Stimulated activated CD8-positive, alpha-beta memory T cell treated with anti-CD3 and anti-CD28 coated beads, Interleukin-4, amount 100 ng/mL, for 4 hours (primary cell): Measurements from ENCODE around the gene RIT2.
"Not testable (repeated sequence)": the region's sequence is repeated elsewhere in the genome, so short reads cannot be mapped to it uniquely, and the experiment has no call there.

ENCODE experiments used
- DNase-seq, 2 donors: peaks; one replicate each; pipeline ENCODE4 v3.0.0-alpha.2; 2020; ENCODE audit warnings: low read depth in 2 of 2, low spot score in 1 of 2

RIT2 gene

GRCh38 chr18:42850174-42851083, 265.1 kb downstream of the RIT2 start:
- no peak for DNase-seq

GRCh38 chr18:42839408-42839807, 276.1 kb downstream of the RIT2 start:
- DNase-seq: no peak

- no peak for DNase-seq
Observed at GRCh38 chr18:42838546-42839145, 276.8 kb downstream of the RIT2 start.

DNA sequence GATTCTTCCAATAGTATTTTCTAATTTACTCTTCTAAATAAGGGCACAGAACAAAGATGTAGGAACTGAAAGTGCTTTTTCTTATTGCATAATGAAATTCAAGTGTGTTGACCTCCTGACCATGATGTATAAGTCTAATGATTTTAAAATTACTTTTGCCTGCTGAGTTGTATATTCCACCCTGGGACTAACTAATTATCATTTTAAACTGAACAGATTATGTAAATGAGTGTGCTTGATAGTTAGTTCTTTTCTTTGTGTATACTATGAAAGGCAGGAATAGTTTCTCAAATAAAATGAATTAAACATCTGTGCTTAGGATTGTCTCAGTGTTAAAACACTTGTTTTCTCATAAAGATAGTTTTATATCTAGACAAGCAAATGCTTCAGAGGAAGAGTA, 284.5 kb downstream of the RIT2 start:
- DNase-seq: no peak

DNA sequence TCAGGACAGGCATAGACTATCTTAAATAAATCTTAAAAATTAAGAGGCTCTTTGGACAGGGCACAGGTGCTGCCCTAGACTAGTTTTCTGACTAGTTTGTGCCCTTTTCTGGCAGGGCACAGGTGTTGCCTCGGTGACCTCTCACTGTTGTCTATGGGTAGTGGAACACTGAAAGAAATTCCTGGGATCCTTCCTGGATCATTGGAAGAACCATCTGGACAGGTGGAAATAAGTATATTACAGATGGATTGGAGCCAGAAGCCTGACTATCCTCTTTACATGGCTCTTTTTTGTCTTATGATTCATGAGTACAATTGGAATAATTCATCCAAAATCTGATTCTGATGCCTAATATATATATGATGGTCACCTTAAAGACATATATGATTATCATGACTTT, 286.6 kb downstream of the RIT2 start:
- no peak for DNase-seq

GRCh38 chr18:42824178-42824577, 291.3 kb downstream of the RIT2 start:
- DNase-seq: no peak

GRCh38 chr18:42822711-42823110, 292.8 kb downstream of the RIT2 start:
- DNase-seq: no peak

DNA sequence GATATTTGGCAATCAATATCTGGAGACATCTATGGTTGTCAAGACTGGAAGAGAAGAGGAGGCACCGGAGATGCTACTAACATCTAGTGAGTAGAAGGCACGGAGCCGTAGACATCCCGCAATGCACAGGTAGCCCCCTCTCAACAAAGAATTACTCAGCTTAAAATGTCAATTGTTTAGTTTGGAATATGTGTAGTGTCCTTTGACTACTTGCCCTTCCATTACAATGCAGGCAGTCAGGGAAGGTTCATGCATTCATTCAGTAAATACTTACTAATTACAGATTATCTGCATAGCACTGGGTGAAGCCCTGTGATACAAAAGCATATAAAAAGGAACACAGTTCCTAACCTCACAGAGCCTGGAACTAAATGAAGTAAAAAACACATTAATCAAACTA, 294.0 kb downstream of the RIT2 start:
- no peak for DNase-seq

GRCh38 chr18:42814618-42815017, 300.9 kb downstream of the RIT2 start:
- no peak for DNase-seq

DNA sequence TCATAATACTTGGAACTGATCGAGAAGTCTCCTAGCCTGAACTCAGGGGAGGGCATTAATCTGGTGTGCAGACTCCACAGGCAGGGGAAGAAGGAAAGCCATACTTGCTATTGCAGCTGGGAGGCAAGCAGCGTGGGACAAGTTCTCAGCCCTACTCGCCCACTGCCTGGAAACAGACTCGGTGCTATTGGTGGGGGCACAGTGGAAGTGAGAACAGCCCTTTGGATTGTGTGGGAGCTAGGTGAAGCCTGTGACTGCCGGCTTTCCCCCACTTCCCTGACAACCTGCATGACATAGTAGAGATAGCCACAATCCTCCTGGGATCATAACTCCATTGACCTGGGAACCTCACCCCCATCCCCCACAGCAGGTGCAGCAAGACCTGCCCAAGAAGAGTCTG, 301.3 kb downstream of the RIT2 start:
- DNase-seq: no peak

- no peak for DNase-seq
Observed at GRCh38 chr18:42813570-42813969, 301.9 kb downstream of the RIT2 start.

DNA sequence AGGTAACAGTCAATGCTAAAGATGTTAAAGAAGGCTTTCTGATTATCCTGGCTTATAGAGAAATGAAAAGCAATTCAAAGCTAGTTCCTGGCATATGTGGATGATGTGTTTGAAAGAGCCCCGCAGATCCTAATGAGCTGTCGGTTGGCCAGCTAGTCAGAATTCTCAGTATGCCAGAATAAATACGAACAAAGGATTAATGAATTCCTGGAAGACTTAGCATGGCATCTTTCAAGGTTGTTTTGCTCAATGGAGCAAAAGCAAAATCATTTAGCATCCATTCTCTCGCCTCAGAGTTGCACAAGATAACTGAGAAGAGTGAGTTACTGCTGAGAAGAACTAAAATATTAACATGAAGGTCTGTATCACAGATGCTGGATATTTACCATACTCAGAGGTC, 307.6 kb downstream of the RIT2 start:
- DNase-seq: no peak

DNA sequence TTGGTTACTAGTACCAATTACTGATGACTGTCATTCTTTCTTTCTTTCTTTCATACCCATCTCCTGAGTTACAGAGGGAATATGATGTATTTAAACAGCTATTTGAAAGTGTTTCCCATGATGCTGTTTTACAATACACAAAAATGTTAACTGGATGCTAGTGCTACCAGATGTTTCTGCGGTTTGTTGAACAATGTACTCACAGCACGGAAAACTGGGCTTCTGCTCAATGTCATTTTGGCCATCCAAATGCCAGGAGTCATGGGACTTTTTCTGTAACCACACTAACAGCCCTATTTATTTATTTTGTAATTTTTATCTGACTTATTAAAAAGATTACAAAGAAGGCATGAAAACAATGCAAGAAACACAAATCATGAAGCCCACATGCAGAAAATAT, 313.8 kb downstream of the RIT2 start:
- DNase-seq: no peak

GRCh38 chr18:42798606-42799170, 316.8 kb downstream of the RIT2 start:
- DNase-seq: no peak

DNA sequence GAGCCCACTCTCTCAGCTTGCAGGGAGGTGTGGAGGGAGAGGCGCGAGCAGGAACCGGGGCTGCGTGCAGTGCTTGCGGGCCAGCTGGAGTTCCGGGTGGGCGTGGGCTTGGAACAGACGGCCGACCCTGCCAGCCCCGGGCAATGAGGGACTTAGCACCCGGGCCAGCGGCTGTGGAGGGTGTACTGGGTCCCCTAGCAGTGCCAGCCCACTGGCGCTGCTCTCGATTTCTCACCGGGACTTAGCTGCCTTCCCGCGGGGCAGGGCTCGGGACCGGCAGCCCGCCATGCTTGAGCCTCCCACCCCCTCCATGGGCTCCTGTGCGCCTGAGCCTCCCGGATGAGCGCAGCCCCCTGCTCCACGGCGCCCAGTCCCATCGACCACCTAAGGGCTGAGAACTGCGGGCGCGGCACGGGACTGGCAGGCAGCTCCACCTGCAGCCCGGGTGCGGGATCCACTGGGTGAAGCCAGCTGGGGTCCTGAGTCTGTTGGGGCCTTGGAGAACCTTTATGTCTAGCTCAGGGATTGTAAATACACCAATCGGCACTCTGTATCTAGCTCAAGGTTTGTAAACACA, 320.2 kb downstream of the RIT2 start:
- not testable (repeated sequence) for DNase-seq

DNA sequence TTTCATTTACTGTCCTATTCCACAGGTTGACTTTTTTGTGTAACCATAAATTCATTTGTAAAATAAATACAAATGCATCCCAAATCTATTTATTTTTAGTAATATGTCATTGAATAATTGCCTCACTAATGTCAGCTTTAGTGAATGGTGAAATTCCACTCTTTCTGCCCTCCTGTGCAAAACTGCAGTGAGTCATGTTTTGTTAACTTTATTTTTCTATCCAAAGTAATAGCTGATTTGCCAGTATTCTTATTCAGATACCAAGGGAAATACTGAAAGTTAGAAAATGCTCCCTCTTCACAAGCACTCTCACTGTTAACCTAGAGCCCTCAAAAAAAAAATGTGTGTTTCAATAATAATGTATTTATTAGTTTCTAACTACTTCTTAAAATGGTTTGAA, 322.8 kb downstream of the RIT2 start:
- no peak for DNase-seq

DNA sequence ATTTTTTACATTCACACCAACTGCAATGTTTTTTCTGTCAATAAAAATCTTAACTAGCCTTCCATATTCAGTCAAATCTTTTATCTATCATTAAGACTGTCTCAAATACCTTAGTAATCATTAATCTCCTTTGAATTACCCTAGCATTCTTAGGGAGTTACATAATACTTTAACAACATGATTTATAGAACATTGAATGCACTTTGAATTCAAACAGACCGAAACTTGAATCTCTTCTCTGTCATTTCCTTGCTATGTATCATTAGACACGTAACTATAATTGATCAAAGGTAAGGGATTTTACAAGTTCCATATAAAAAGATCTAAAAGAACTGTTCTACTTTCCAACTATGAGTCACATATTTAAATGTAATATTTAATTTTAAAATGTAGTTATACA, 330.9 kb downstream of the RIT2 start:
- no peak for DNase-seq

DNA sequence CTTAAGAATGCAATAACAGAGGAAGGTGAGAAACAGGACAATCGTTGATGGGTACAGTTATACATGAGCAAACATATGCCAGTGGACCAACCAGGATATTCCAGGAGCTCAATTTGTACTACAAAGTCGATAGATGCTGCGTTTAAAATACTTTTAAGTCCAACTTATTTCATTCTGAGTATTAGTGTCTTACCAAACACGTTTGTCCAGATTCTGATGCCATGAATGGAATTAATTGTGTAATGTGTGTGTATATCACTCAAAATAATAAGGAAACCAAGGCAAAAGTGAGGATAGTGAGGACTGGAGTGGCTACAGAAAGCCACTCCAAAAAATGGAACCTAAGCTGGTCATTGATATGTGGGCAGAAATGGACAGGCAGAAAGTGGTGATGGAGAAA, 332.6 kb downstream of the RIT2 start:
- no peak for DNase-seq

DNA sequence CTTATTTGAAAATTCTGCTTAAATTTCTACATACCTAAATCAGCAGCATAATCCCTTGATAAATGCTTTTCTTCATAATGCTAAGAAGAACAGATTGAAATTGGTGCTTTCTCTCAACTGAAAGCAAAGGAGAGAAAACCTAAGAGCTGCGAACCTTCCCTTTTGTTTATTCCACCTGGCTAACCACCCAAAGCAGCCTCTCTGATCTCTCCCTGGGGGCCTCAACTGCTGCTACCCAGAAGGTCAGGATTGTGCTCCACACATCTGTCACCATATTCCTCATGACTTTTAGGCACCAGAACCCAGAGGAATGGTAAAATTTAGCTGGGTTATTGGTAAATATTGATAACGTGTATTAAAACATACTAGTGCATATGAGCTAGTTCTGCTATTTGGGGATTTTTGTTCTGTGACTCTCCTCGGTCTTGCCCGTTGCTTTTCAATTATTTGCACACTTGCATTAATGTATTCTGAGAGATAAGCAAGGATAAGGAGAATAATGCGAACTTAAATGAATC, 334.1 kb downstream of the RIT2 start:
- no peak for DNase-seq

DNA sequence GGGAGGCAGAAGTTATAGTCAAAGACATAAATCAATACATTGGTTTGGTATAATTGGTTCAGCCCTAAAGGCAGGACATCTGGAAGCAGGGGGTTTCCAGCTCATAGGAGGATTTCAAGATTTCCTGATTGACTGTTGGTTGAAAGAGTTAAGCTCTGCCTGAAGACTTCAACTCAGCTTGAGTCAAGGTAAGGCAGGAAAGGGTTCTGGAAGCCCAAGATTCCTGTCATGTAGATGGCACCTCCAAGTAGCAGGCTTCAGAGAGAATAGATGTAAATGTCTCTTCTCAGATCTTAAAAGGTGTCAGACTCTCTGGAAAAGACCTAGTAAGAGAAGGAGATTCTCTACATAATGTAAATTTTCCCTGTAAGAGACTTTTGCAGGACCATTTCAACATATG, 335.3 kb downstream of the RIT2 start:
- no peak for DNase-seq

- DNase-seq: no peak
Observed at GRCh38 chr18:42778445-42779042, 336.9 kb downstream of the RIT2 start.
